Islet of Langerhans (tissue), 1 donor: ENCODE measurements around the gene UXS1.
A peak's percentile ranks its signal among the peaks of the same experiment; 100 is the strongest.
"Not testable (repeated sequence)": the region's sequence is repeated elsewhere in the genome, so short reads cannot be mapped to it uniquely, and the experiment has no call there.

ENCODE experiments used
- FAIRE-seq: peaks from one replicate; lab custom pipeline; 2011; peaks lifted over from hg19 to GRCh38; lab: Jason Lieb, UNC

Gene UXS1

GRCh38 chr2:106160786-106161261, 33.3 kb downstream of the UXS1 start:
- FAIRE-seq, result peak; percentile 24

GRCh38 chr2:106159866-106160785, 34.0 kb downstream of the UXS1 start:
- no peak for FAIRE-seq

- no peak for FAIRE-seq
Measured at GRCh38 chr2:106158871-106159270, 35.2 kb downstream of the UXS1 start.

GRCh38 chr2:106158131-106158530, 36.0 kb downstream of the UXS1 start:
- FAIRE-seq, result no peak

GRCh38 chr2:106157416-106157815, 36.7 kb downstream of the UXS1 start:
- no peak for FAIRE-seq

GRCh38 chr2:106156305-106157296, 37.5 kb downstream of the UXS1 start:
- no peak for FAIRE-seq

GRCh38 chr2:106153781-106154180, 40.3 kb downstream of the UXS1 start:
- no peak for FAIRE-seq

- no peak for FAIRE-seq
Measured at GRCh38 chr2:106147665-106148064, 46.4 kb downstream of the UXS1 start.

GRCh38 chr2:106147159-106147558, 46.9 kb downstream of the UXS1 start:
- no peak for FAIRE-seq

- no peak for FAIRE-seq
Measured at GRCh38 chr2:106144621-106145331, 49.3 kb downstream of the UXS1 start.

- no peak for FAIRE-seq
Measured at GRCh38 chr2:106143495-106144215, 50.4 kb downstream of the UXS1 start.

GRCh38 chr2:106142683-106143082, 51.4 kb downstream of the UXS1 start:
- no peak for FAIRE-seq

GRCh38 chr2:106140913-106141312, 53.2 kb downstream of the UXS1 start:
- no peak for FAIRE-seq

- FAIRE-seq, result no peak
Measured at GRCh38 chr2:106140113-106140512, 54.0 kb downstream of the UXS1 start.

- no peak for FAIRE-seq
Measured at GRCh38 chr2:106139238-106139935, 54.7 kb downstream of the UXS1 start.

- no peak for FAIRE-seq
Measured at GRCh38 chr2:106138543-106139237, 55.4 kb downstream of the UXS1 start.

- no peak for FAIRE-seq
Measured at GRCh38 chr2:106137731-106138521, 56.2 kb downstream of the UXS1 start.

GRCh38 chr2:106131192-106131591, 62.9 kb downstream of the UXS1 start:
- FAIRE-seq, result not testable (repeated sequence)
